LoVo (cell line): ENCODE measurements around the gene THAP6.
"Not testable (repeated sequence)": the region's sequence is repeated elsewhere in the genome, so short reads cannot be mapped to it uniquely, and the experiment has no call there.

Experiments used
- DNase-seq: peaks from one replicate; pipeline ENCODE4 v3.0.0-alpha.2; 2016; ENCODE audit warnings: low spot score

Gene THAP6

GRCh38 chr4:75514131-75514948 lies at the start of gene THAP6, which contains the start of gene RCHY1:
THAP6 (plus strand) TSS chr4:75514473; CDS start chr4:75515453, 980 bp downstream.
RCHY1 (minus strand) TSS chr4:75514403; CDS start chr4:75514286, 117 bp downstream.
- peak; percentile 98 for DNase-seq

GRCh38 chr4:75469896-75470295 lies 44.4 kb upstream of the THAP6 start:
- DNase-seq, result no peak

GRCh38 chr4:75470738-75471137 lies 43.5 kb upstream of the THAP6 start:
- no peak for DNase-seq

GRCh38 chr4:75477201-75477600 lies 37.1 kb upstream of the THAP6 start:
- DNase-seq, result no peak

- DNase-seq, result no peak
Observed at GRCh38 chr4:75484190-75484589, 30.1 kb upstream of the THAP6 start.

GRCh38 chr4:75490155-75490554 lies 24.1 kb upstream of the THAP6 start:
- DNase-seq, result no peak

GRCh38 chr4:75494563-75494962 lies 19.7 kb upstream of the THAP6 start:
- DNase-seq, result no peak

- no peak for DNase-seq
Observed at GRCh38 chr4:75495476-75495875, 18.8 kb upstream of the THAP6 start.

- DNase-seq, result no peak
Observed at GRCh38 chr4:75496406-75496805, 17.9 kb upstream of the THAP6 start.

- no peak for DNase-seq
Observed at GRCh38 chr4:75497133-75497532, 17.1 kb upstream of the THAP6 start.

- no peak for DNase-seq
Observed at GRCh38 chr4:75498041-75498440, 16.2 kb upstream of the THAP6 start.

- no peak for DNase-seq
Observed at GRCh38 chr4:75499900-75500299, 14.4 kb upstream of the THAP6 start.

- DNase-seq, result no peak
Observed at GRCh38 chr4:75502671-75503070, 11.6 kb upstream of the THAP6 start.

- no peak for DNase-seq
Observed at GRCh38 chr4:75505630-75506029, 8.6 kb upstream of the THAP6 start.

- DNase-seq, result not testable (repeated sequence)
Observed at GRCh38 chr4:75509592-75509991, 4.7 kb upstream of the THAP6 start.

- DNase-seq, result no peak
Observed at GRCh38 chr4:75511841-75512240, 2.4 kb upstream of the THAP6 start.

GRCh38 chr4:75512386-75513211 lies 1.7 kb upstream of the THAP6 start:
- no peak for DNase-seq

GRCh38 chr4:75513526-75514130 lies 645 bp upstream of the THAP6 start:
- DNase-seq, result no peak

- DNase-seq, result no peak
Observed at GRCh38 chr4:75514949-75515612, 808 bp downstream of the THAP6 start.

- no peak for DNase-seq
Observed at GRCh38 chr4:75516144-75516543, 1.9 kb downstream of the THAP6 start.

GRCh38 chr4:75519452-75519851 lies 5.2 kb downstream of the THAP6 start:
- not testable (repeated sequence) for DNase-seq

- DNase-seq, result no peak
Observed at GRCh38 chr4:75525086-75525485, 10.8 kb downstream of the THAP6 start.
